Measurements from ENCODE around the gene IL11.

Gene IL11

DNA sequence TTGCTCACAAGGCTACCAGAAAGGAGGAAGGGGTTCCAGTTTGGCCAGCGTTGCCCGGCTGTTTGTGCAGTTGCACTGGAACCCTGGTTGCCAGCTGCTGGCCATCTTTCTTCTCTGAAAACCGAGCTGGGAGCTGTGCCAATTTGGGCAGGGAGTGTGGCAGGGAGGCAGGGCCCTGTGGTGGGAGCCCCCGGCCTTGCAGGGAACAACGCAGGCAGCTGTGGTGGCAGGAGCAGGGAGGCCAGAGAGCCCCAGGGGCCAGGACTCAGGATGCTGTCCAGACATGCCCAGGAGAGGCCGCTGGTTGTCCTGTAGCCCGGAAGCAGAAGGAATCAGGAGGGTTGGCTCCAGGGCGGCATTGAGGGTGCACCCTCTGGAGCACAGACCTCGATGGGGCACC, 25.8 kb downstream of the IL11 start:
- Histone ChIP-seq H3K4me3 (ENCODE audit: low read depth in 1 of 2, low read length in 1 of 2) (no peak overlapping the region), H3K27me3 (peaks cover 17% of the 10 kb centered on the region), H3K4me1 (ENCODE audit: control insufficient read depth in 1 of 2, insufficient read depth in 1 of 2, low read depth in 1 of 2, low read length in 1 of 2) (peaks cover 11 to 16% of the 10 kb centered on the region in 2 experiments), H3K36me3 (peaks cover 16% of the 10 kb centered on the region), H3K9me3 (no peaks in the 10 kb centered on the region), H3K27ac (no peak overlapping the region)
- TF ChIP-seq, protein P1, sequence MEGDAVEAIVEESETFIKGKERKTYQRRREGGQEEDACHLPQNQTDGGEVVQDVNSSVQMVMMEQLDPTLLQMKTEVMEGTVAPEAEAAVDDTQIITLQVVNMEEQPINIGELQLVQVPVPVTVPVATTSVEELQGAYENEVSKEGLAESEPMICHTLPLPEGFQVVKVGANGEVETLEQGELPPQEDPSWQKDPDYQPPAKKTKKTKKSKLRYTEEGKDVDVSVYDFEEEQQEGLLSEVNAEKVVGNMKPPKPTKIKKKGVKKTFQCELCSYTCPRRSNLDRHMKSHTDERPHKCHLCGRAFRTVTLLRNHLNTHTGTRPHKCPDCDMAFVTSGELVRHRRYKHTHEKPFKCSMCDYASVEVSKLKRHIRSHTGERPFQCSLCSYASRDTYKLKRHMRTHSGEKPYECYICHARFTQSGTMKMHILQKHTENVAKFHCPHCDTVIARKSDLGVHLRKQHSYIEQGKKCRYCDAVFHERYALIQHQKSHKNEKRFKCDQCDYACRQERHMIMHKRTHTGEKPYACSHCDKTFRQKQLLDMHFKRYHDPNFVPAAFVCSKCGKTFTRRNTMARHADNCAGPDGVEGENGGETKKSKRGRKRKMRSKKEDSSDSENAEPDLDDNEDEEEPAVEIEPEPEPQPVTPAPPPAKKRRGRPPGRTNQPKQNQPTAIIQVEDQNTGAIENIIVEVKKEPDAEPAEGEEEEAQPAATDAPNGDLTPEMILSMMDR (IDR thresholded peaks at IDR 0.05), result no peak

DNA sequence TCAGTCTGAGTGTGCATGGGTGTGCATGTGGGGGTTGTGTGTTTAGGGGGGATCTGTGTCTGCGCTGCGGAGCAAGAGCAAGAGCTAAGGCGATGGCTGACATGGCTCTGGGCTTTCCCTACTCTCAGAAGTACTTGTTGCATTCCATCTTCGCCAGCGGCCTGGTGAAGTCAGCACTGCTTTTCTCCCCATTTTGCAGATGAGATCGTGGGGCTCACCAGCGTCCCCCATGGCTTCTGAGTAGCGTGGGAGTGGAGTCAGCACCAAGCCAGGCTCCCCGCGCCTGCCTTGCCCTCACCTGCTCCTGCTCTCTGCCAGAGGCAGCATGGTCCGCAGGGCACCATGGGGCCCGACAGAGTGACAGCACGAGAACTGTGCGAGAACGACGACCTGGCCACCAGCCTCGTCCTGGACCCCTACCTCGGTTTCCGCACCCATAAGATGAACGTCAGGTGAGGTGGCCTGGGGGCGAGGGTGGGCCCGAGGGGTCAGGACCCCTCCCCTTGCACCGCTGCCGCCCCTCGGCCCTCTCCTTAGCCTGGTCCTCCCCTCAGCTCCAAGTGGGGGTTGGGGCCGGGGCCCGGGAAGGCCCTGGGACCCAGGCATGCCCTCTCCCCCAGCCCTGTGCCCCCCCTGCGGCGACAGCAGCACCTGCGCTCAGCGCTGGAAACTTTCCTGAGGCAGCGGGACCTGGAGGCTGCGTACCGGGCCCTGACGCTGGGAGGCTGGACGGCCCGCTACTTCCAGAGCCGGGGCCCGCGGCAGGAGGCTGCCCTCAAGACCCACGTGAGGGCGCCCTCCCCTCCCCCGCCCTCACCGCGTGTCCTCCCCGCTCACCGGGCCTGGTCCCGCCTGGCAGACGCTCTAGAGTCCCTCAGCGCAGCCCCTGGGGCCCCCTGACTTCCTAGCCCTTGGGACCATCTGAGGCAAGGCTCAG, 28.4 kb downstream of the IL11 start:
- Histone ChIP-seq H3K27ac (no peak overlapping the region), H3K4me1 (ENCODE audit: control insufficient read depth in 1 of 2, insufficient read depth in 1 of 2, low read depth in 1 of 2, low read length in 1 of 2) (peaks cover 22 to 26% of the 10 kb centered on the region in 2 experiments), H3K27me3 (peaks cover 17% of the 10 kb centered on the region), H3K9me3 (no peaks in the 10 kb centered on the region), H3K4me3 (ENCODE audit: low read depth in 1 of 2, low read length in 1 of 2) (no peak overlapping the region), H3K36me3 (peaks cover 10% of the 10 kb centered on the region)
- TF ChIP-seq, protein P1 (IDR thresholded peaks at IDR 0.05), result no peak

DNA sequence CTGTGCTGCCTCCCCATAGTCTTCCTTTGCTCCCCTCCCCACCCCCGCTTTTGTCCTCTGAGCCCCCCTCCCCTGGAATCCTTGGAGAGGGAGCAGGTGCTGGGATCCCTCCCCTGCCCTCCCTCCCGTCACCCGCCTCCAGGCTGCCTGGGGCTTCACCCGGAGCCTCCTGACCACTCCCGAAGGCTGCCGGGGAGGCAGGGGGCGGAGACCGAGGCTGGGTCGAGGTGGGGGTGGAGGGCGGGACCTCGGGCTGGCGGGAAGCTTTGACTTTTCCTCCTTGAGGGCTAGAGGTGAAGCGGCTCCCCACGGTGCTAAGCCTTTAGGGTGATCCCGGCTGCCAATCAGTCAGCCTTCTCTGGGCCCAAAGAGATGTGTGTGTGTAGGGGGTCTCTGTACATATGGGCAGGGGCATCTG, 29.1 kb downstream of the IL11 start:
- peaks cover 4% of the 10 kb centered on the region for H3K36me3 ChIP-seq
- peak overlapping the region in 1 of 2 experiments; percentile 87 for H3K4me3 ChIP-seq (ENCODE audit: low read depth in 1 of 2, low read length in 1 of 2)
- H3K4me1 ChIP-seq (ENCODE audit: control insufficient read depth in 1 of 2, insufficient read depth in 1 of 2, low read depth in 1 of 2, low read length in 1 of 2), result peaks cover 22 to 26% of the 10 kb centered on the region in 2 experiments
- TF ChIP-seq, protein P1 (IDR thresholded peaks at IDR 0.05), result no peak
- H3K27ac ChIP-seq, result no peak overlapping the region
- H3K27me3 ChIP-seq, result peaks cover 17% of the 10 kb centered on the region
- H3K9me3 ChIP-seq, result no peaks in the 10 kb centered on the region

DNA sequence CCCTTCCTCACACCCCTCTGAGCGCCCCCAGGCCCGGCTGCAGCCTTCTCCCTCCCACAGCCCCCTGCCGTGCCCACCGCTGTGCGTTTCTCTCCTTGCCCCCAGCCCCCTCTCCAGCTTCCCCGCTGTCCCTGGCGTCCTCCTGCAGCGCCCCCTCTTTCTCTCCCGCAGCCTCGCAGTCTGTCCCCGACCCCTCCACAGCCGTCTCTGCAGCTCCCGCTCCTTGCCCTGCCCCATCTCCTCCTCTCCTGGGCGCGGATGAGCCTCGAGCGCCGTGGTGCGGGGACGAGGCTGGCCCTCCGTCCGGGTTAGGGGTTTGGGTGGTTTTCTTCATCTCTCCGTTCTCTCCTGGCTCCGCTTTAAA, 29.5 kb downstream of the IL11 start:
- TF ChIP-seq, protein P1 (IDR thresholded peaks at IDR 0.05), result no peak
- H3K36me3 ChIP-seq, result peaks cover 4% of the 10 kb centered on the region
- H3K27ac ChIP-seq, result no peak overlapping the region
- H3K4me3 ChIP-seq (ENCODE audit: low read depth in 1 of 2, low read length in 1 of 2), result peak overlapping the region in 1 of 2 experiments; percentile 87
- no peaks in the 10 kb centered on the region for H3K9me3 ChIP-seq
- peaks cover 17% of the 10 kb centered on the region for H3K27me3 ChIP-seq
- H3K4me1 ChIP-seq (ENCODE audit: control insufficient read depth in 1 of 2, insufficient read depth in 1 of 2, low read depth in 1 of 2, low read length in 1 of 2), result peaks cover 22 to 26% of the 10 kb centered on the region in 2 experiments

DNA sequence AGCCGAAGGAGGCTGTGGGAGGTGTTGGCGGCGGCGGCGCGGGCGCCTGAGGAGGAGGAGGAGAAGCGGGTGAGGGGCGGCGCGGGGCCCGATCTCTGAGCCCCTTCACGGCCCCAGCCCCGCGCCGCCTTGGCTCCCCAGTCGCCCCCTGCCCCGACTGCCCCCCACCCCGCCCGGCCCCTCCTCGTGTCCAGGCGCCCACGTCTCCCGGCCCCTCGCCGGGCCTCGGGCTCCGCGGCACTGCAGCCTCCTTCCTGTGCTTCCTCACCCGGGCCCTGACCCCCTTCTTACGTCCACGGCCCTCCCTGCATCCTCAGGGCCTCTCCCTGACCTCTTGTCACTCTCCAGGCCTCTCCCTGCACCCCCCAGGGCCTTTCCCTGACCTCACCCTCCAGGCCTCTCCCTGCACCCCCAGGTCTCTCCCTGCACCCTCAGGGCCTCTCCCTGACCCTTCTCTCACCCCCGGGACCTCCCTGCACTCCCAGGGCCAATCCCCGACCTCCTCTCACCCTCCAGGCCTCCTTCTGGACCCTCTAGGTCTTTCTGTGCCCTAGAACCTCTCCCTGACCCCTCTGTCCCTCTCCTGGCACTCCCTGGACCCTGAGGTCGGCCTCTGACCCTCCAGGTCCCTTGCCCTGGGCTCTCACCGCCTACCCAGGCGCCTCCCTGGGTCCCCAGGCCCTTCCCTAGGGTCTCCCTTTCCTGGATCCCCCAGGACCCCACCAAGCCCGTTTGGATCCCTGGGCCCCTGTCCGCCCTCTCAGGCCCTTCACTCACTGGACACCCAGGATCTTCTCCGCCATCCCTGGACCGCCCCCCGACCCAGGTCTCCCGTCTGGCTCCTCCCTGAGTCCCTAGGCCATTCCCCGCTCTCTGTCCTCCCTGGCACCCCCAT, 30.1 kb downstream of the IL11 start:
- TF ChIP-seq, protein P1 (IDR thresholded peaks at IDR 0.05), result no peak

More for the DNA sequence above, 30.1 kb downstream of the IL11 start:
- peak overlapping the region; percentile 97 for H3K27ac ChIP-seq
- no peaks in the 10 kb centered on the region for H3K9me3 ChIP-seq
- peaks cover 22 to 26% of the 10 kb centered on the region in 2 experiments for H3K4me1 ChIP-seq (ENCODE audit: control insufficient read depth in 1 of 2, insufficient read depth in 1 of 2, low read depth in 1 of 2, low read length in 1 of 2)
- H3K27me3 ChIP-seq, result peaks cover 17% of the 10 kb centered on the region
- peaks cover 4% of the 10 kb centered on the region for H3K36me3 ChIP-seq
- peak overlapping the region; percentile 73 to 87 for H3K4me3 ChIP-seq (ENCODE audit: low read depth in 1 of 2, low read length in 1 of 2)

Data from neutrophil (primary cell).